GM19043 (cell line): ENCODE data around the gene EXOC7.
"Not testable (repeated sequence)": the region's sequence is repeated elsewhere in the genome, so short reads cannot be mapped to it uniquely, and the experiment has no call there.

Source experiments
- ATAC-seq: cut with Tn5 transposase; IDR thresholded peaks from one replicate; pipeline ENCODE4 v1.9.1; 2021; ENCODE audit warnings: low read depth; ENCODE audit not compliant: unreplicated experiment

EXOC7 gene

GRCh38 chr17:76076765-76077583 lies 26.6 kb downstream of the EXOC7 start:
- no peak for ATAC-seq

GRCh38 chr17:76076146-76076764 lies 27.3 kb downstream of the EXOC7 start:
- ATAC-seq: no peak

GRCh38 chr17:76075364-76076145 lies 28.0 kb downstream of the EXOC7 start:
- no peak for ATAC-seq

DNA sequence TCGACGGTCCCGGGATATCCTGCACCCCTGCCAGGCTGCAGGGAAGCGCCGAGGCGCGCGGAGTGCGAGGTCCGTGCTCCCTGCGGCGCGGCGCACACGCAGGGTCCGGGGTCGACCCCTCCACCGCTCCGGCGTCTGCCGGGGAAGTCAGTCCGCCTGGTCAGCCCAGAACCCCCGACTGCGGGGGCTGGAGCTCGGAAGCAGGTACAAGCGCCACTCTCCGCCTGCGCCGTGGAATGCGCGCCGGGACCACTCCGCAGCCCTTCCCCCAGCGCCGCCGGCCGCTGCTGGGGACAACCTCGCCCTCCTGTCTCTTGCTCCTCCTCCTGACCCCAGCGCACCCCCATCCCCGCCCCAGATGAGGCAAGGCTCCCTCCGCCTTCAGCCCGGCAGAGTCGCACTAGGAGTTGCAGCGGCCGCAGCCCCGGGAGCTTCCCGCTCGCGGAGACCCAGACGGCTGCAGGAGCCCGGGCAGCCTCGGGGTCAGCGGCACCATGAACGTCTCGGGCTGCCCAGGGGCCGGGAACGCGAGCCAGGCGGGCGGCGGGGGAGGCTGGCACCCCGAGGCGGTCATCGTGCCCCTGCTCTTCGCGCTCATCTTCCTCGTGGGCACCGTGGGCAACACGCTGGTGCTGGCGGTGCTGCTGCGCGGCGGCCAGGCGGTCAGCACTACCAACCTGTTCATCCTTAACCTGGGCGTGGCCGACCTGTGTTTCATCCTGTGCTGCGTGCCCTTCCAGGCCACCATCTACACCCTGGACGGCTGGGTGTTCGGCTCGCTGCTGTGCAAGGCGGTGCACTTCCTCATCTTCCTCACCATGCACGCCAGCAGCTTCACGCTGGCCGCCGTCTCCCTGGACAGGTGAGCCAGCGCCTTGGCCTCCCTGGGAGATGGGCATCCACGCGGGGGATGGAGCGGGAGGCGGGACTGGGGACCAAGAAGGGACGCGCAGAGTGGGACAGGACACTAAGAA lies 28.9 kb downstream of the EXOC7 start, which contains the start of gene GALR2:
Gene GALR2 (plus strand): TSS at position 392 of the 974 bp plus-strand sequence. CDS start 103 bp downstream, at position 495.
- no peak for ATAC-seq

- peak; percentile 81 for ATAC-seq
Observed at GRCh38 chr17:76072148-76072858, 31.3 kb downstream of the EXOC7 start, which contains the start of gene SRP68. TSS of gene SRP68 (minus strand) at chr17:76072517. CDS start at chr17:76072491, 26 bp downstream.

DNA sequence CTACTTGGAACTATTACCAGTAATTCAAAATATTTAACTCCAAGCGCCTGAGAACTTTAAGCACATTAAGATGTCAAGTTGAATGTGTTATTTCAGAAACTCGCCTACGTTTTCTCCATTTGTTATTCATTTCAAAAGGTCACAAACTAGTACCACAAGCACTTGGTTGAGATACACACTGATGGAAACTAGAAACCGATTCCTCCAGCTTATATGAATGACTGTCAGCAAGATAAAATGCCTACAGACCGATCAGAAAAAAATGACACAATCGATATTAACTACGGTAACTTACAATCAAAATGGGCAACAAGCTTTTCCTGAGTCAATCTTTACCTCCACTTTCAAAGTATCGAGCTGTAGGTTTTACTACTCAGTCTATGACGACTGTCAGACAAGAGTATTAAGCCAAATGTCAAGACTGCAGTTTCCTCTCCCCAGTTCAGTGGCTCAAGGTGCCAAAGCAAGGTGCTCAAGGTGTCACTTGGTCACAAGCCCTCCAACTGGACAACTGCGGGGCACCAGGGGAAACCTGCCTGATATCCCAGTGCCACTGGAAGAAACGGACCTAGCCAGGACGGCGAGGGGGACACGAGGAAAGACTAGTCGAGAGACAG lies 31.9 kb downstream of the EXOC7 start:
- no peak for ATAC-seq

DNA sequence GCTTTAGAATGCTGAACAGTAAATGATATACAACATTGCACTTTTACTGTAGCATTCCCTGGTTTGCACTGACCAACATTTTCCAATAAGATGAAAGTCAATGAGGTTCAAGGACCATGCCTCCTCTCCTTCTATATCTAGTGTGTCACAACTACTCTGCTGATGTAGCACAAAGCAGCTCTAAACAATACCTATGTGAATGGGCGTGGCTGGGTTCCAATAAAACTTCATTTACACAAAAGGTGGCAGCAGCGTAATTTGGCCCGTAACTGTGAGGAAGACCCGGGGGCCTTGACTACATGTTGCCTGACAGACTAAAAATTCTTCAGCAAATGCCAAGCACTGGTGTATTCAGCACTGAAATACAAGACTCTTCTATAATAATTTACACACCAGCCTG lies 37.8 kb downstream of the EXOC7 start:
- no peak for ATAC-seq

- ATAC-seq: no peak
Observed at GRCh38 chr17:76063875-76064546, 39.6 kb downstream of the EXOC7 start.

DNA sequence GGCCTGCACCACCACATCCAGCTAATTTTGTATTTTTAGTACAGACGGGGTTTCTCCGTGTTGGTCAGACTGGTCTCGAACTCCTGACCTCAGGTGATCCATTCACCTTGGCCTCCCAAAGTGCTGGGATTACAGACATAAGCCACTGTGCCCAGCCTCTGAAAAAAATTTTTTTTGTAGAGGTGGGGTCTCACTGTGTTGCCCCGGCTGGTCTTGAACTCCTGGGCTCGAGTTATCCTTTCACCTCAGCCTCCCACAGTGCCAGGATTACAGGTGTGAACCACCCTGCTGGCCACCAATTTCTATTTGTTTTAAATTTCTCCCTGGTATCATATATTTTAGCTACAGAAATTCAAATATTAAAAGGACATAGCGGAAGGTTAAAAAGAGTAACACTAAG lies 45.3 kb downstream of the EXOC7 start:
- not testable (repeated sequence) for ATAC-seq

DNA sequence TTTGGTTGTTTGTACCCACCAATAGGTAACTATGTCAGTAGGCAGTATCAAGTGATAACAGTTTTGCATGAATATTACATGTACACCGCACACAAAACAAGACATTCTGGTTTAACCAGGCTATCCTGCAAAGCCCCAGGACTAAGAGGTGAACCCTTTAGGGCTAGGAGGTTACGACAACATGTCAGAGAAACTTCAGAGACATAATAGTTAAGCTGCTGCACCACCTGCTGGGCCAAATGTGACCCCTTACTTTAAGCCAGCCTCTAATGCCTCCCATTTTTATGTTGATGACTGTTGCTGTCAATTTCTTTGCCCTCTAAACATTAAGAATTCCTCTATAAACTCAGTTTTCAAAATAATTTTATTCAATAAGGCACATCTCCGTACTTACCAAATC lies 46.7 kb downstream of the EXOC7 start:
- ATAC-seq: no peak

DNA sequence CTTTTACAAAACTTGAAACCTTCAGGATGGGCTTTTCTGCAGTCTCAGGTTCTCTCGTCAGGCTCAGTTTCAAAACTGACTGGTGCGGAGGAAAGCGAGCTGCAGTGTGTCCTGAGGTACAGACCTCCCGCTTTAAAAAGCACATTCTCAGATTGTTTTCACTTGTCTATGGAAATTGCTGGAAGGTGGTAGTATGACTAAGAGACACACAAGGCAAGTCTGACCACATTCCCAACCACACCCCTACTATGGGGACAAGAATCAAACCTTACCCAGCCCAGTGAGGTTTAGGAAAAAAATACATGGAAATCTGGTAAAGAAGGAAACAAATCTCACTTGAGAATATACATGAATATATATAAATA lies 49.5 kb downstream of the EXOC7 start:
- no peak for ATAC-seq

- ATAC-seq: no peak
Observed at GRCh38 chr17:76053246-76054111, 50.1 kb downstream of the EXOC7 start.

DNA sequence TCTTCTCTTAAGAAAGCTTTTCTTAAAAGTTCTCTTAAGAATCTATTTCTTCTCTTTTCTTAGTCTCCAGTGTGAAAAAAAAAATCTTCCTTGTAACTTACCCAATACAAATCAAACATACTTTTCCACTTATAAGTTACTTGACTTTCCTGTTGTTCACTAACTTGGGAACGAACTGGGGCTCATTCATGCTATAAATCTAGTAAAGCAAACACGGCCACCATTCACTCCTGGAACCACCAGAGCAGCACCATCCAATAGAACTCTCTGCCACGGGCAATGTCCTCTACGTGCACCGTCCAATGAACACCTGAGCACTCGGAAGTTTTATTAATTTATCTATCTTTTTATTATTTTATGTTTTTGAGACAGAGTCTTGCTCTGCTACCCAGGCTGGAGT lies 52.0 kb downstream of the EXOC7 start:
- no peak for ATAC-seq

- ATAC-seq: no peak
Observed at GRCh38 chr17:76050538-76051467, 52.8 kb downstream of the EXOC7 start.

GRCh38 chr17:76049836-76050537 lies 53.6 kb downstream of the EXOC7 start:
- ATAC-seq: no peak

- ATAC-seq: no peak
Observed at GRCh38 chr17:76049239-76049638, 54.3 kb downstream of the EXOC7 start.
